GM12873 (cell line): ENCODE data around the gene FBXO15.

Experiments used
- TF ChIP-seq, protein P1 (sequence below): IDR thresholded peaks from 2 replicates; pipeline ENCODE4 v1.5.1; 2012; ENCODE audit warnings: low read depth, mild to moderate bottlenecking, moderate library complexity, low read length, control low read depth; ENCODE audit not compliant: insufficient read depth; ENCODE audit errors: missing control alignments

FBXO15 gene

DNA sequence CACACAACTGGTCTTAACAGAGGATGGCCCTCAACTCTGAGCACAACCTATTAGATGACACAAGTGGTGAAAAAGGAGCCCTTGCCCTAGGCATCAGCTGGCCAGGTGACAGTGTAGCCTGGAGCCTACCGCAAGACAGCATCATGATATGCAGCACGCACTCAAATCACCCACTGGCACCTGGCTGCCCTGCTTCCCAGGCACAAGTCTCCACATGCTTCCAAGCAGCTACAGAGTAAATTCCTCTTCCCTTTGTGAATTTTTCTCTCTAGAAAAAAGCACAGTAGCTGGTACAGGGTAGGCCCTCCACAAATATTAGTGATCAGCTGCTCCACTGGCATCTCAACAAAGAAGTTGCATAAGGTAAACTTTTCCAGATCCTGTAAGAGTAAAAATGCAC lies 6.0 kb downstream of the FBXO15 start:
- TF ChIP-seq, protein P1, sequence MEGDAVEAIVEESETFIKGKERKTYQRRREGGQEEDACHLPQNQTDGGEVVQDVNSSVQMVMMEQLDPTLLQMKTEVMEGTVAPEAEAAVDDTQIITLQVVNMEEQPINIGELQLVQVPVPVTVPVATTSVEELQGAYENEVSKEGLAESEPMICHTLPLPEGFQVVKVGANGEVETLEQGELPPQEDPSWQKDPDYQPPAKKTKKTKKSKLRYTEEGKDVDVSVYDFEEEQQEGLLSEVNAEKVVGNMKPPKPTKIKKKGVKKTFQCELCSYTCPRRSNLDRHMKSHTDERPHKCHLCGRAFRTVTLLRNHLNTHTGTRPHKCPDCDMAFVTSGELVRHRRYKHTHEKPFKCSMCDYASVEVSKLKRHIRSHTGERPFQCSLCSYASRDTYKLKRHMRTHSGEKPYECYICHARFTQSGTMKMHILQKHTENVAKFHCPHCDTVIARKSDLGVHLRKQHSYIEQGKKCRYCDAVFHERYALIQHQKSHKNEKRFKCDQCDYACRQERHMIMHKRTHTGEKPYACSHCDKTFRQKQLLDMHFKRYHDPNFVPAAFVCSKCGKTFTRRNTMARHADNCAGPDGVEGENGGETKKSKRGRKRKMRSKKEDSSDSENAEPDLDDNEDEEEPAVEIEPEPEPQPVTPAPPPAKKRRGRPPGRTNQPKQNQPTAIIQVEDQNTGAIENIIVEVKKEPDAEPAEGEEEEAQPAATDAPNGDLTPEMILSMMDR: no peak

DNA sequence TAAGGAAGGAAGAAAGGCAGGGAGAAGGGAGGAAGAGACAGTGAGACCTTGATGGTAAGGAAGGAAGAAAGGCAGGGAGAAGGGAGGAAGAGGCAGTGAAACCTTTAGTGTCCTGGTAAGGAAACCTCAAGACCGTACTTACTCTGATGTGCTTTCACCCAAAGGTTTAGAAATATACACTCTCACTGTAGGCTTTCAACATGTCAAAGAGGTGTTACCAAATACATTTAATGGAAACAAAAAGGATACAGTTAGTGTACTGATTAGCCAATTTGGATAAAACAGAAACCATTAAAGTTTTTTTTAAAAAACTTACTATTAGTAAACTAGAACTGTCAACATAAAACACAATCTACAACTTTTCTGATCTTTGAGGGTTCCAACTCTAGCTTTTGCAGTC lies 7.1 kb downstream of the FBXO15 start:
- TF ChIP-seq, protein P1: no peak

DNA sequence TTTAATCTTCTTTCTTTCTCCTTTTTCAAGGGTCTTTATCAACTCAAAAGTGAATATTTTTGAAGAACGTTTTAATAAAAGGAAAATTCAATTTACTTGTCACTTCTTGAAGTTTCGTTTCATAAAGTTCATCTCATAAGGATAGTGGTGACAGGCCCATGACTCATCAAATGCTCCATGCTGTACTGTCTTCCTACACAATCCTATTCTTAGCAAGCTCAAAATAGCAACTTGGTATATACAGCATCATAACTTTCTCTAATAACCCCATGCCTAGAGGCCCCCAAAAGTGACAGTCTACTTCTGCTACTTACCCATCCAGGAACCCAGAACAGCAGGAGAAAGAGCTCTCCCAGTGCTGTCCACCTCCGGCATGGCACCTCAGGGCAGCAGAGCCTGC lies 7.7 kb downstream of the FBXO15 start:
- TF ChIP-seq, protein P1: no peak

DNA sequence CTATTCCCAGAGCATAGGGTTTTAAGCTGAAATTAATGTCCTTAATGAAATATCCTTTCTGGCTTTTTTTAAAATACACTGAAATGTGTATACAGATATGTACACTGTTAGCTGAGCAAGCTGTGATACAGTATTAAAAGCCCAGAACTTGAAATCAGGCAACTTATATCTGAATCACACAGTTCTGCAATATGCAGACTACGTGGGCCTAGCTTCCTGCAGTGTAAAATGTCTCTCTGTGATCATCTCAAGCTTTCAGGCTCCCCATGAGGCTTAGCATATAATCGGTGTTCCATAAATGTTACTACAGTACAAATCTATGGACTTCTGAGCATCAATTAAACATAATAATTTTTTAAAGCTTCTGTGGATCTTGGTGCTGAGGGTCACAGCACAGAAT lies 8.2 kb downstream of the FBXO15 start:
- TF ChIP-seq, protein P1: no peak

DNA sequence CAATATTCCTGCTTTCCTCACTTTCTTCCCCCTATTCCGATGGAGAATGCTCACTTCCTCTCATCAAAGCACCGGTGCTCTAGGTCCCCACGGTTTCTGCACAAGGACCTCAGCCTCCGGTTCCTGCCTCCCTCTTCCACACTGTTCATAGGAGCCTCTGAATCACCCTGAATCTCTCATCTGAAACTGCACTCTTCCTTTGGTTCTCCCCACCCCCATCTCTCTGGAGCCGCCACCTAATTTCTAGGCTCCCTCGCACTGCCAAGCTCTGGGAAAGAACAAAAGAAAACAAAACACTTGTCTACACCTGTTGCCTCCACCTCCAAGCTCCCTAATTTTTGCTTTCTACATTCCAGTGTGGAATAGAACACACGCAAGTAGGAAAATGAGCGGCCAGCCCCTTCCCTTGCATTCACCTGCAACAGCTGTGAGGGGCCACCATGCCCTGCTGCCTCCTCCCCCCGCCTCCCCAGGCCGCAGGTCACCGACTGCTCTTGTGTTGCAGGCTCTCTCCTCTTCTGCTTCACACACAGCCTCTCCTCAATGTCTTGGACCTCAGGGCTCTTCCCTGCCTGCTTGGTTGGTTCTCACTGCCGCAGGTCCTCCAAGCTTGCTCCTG lies 9.6 kb downstream of the FBXO15 start:
- TF ChIP-seq, protein P1: no peak

DNA sequence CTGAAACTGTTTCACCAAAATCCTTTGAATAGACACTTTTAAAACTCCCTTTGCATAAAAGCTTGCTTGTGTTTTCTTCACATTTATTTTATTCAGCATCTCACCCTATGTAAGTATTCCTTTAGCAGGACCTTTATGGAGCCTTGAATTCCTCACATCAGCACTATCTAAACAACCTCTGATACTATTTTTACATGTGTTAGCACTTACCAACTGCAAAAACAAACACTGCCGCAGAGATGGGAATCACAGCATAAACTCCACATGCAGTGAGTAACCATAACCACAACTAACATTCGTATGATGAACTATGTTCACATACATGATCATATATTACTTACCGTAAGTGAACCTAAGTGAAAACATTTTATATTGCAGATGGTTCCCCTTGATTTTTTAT lies 15.4 kb downstream of the FBXO15 start:
- TF ChIP-seq, protein P1: no peak

DNA sequence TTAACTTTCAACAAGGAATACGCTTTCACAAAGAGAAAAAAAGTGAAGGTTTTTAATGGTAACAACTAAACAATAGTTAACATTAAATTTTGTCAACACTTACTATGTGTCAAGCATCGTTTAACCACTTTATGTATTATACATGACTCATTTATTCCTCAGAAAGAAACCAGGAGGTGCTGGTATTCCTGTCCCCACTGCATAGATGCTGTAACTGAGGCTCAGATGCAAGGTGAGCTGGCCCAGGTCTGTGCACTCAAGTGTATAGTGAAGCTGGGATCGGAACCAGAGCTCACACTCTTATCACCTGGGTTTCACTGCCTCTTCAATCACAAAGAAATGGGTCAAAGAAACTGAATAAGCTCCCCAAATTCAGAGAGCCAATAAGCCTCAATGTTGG lies 16.5 kb downstream of the FBXO15 start:
- TF ChIP-seq, protein P1: no peak

DNA sequence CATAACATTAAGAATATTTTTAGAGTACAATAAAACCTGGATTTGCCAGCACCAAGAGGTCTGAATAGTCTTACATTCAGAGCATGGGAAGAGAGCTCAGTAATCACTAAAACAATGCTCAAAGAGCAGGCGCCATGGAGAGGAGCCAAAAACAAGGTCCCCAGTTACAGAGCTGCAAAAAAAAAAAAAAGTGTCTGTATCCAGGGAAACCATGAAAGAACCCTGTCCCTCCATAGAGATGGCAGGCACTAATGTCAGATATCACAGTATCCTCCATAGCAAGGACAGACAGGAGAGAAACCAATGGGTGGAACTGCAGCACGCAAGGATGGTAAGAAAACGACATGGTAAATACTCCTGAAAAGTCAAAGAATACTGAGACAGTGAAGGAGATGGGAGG lies 19.5 kb downstream of the FBXO15 start:
- TF ChIP-seq, protein P1: no peak
